Esophagus muscularis mucosa (tissue), 4 donors: Measurements from ENCODE around the gene SGIP1. TPM values are rescaled to one million over a fixed set of nuclear protein-coding genes. Genes with fewer than 3 reads are reported as not detected.

ENCODE experiments used
- DNase-seq: peaks from one replicate; pipeline ENCODE4 v3.0.0-alpha.2; 2017; ENCODE audit errors: extremely low spot score
- H3K27ac ChIP-seq, 4 donors: fragments of 200-600 bp; sonication (generic); replicated peaks in 1 of 4; 1 replicate in 3 of 4; 2 replicates in 1 of 4; pipeline ENCODE4 v1.5.1; 2016 to 2019; ENCODE audit warnings: mild to moderate bottlenecking in 1 of 4
- H3K27me3 ChIP-seq, 4 donors: fragments of 200-600 bp; sonication (generic); one replicate each; pipeline versions ENCODE4 v1.5.1 to v1.6.0; 2016 to 2019
- H3K36me3 ChIP-seq, 4 donors: fragments of 200-600 bp; sonication (generic); one replicate each; pipeline ENCODE4 v1.5.1; 2016 to 2019
- H3K4me1 ChIP-seq, 4 donors: fragments of 200-600 bp; sonication (generic); one replicate each; pipeline ENCODE4 v1.5.1; 2016 to 2019
- H3K4me3 ChIP-seq, 4 donors: fragments of 200-600 bp; sonication (generic); 1 replicate in 2 of 4; 2 replicates in 2 of 4; pipeline ENCODE4 v1.5.1; 2016 to 2019; ENCODE audit warnings: mild to moderate bottlenecking in 4 of 4, moderate library complexity in 1 of 4
- H3K9me3 ChIP-seq, 4 donors: fragments of 200-600 bp; sonication (generic); 1 replicate in 3 of 4; 2 replicates in 1 of 4; pipeline ENCODE4 v1.5.1; 2016 to 2019
- CTCF ChIP-seq, 3 experiments: fragments of 200-600 bp in 2 of 3; fragments of 450-650 bp in 1 of 3; sonication (generic) in 2 of 3; IDR thresholded peaks; one replicate each; pipeline ENCODE4 v1.5.1; 2017 to 2019; ENCODE audit warnings: antibody characterized with exemption in 3 of 3, mild to moderate bottlenecking in 2 of 3, moderate library complexity in 1 of 3
- EP300 ChIP-seq: sonication (generic); formaldehyde crosslinking; IDR thresholded peaks from one replicate; pipeline ENCODE4 v1.6.1; 2017; ENCODE audit warnings: antibody characterized with exemption
- POLR2A ChIP-seq: fragments of 450-650 bp; IDR thresholded peaks from one replicate; pipeline ENCODE4 v1.6.1; 2017; ENCODE audit warnings: antibody characterized with exemption, moderate library complexity, mild to moderate bottlenecking, low read depth
- POLR2AphosphoS5 ChIP-seq, 2 donors: sonication (generic); formaldehyde crosslinking; IDR thresholded peaks; one replicate each; pipeline ENCODE4 v1.6.1; 2017; ENCODE audit warnings: antibody characterized with exemption in 2 of 2
- WGBS: methylation state at CpG from one replicate; pipeline ENCODE4 v1.1.5; 2018; 5-methylcytosine and 5-hydroxymethylcytosine counted together
- intact Hi-C: fragments of 100-400 bp; cut with DNase I; formaldehyde crosslinking; loops from one replicate; pipeline ENCODE4 v1.15.1; 2023
- total RNA-seq, 4 donors: library from RNA; depleted of rRNA; stranded (reverse); fragments of >200 nt; gene quantifications; one replicate each; pipeline versions ENCODE4 v1.1.0 to v1.2.1, GENCODE V29; 2016

The SGIP1 gene
- total RNA-seq, 4 donors from 2014 or later: 9.1 to 16.2 (median 11.8) TPM

GRCh38 chr1:66685265-66685664, 151.3 kb downstream of the SGIP1 start:
- no peak overlapping the region for H3K4me3 ChIP-seq
- intact Hi-C loops: no loop called here
- TF ChIP-seq CTCF (IDR thresholded peaks at IDR 0.05) (no peak), EP300 (no peak), POLR2AphosphoS5 (IDR thresholded peaks at IDR 0.05) (no peak), POLR2A (no peak)
- H3K27me3 ChIP-seq: no peaks in the 10 kb centered on the region
- H3K36me3 ChIP-seq: peaks cover 0 to 17% (median 11%) of the 10 kb centered on the region in 4 donors
- peaks cover 0 to 13% (median 6%) of the 10 kb centered on the region in 4 donors for H3K4me1 ChIP-seq
- no peaks in the 10 kb centered on the region for H3K9me3 ChIP-seq
- no peak for DNase-seq
- H3K27ac ChIP-seq: no peak overlapping the region

- Histone ChIP-seq H3K9me3 (no peaks in the 10 kb centered on the region), H3K4me3 (no peak overlapping the region), H3K27me3 (no peaks in the 10 kb centered on the region), H3K4me1 (peaks cover 0 to 13% (median 6%) of the 10 kb centered on the region in 4 donors), H3K27ac (no peak overlapping the region), H3K36me3 (peaks cover 0 to 16% (median 10%) of the 10 kb centered on the region in 4 donors)
- TF ChIP-seq POLR2AphosphoS5 (IDR thresholded peaks at IDR 0.05): no peak
- TF ChIP-seq CTCF (IDR thresholded peaks at IDR 0.05): no peak
- no peak for TF ChIP-seq POLR2A
- DNase-seq: no peak
- intact Hi-C loops: no loop called here
- 95% methylated on average over 1 of the region's 1 CpG for WGBS
Measured at GRCh38 chr1:66685670-66686069, 151.7 kb downstream of the SGIP1 start.

GRCh38 chr1:66686406-66686805, 152.5 kb downstream of the SGIP1 start:
- 86% methylated on average over 3 of the region's 3 CpGs for WGBS
- DNase-seq: no peak
- no peak overlapping the region for H3K4me3 ChIP-seq
- no peaks in the 10 kb centered on the region for H3K27me3 ChIP-seq
- TF ChIP-seq CTCF (IDR thresholded peaks at IDR 0.05) (no peak), POLR2AphosphoS5 (IDR thresholded peaks at IDR 0.05) (no peak), POLR2A (no peak), EP300 (no peak)
- H3K4me1 ChIP-seq: peaks cover 0 to 13% (median 6%) of the 10 kb centered on the region in 4 donors
- H3K36me3 ChIP-seq: peaks cover 0 to 16% (median 10%) of the 10 kb centered on the region in 4 donors
- H3K27ac ChIP-seq: no peak overlapping the region
- no peaks in the 10 kb centered on the region for H3K9me3 ChIP-seq
- intact Hi-C loops: no loop called here

- no peak for DNase-seq
- TF ChIP-seq CTCF (IDR thresholded peaks at IDR 0.05) (no peak), POLR2AphosphoS5 (IDR thresholded peaks at IDR 0.05) (no peak), POLR2A (no peak), EP300 (no peak)
- Histone ChIP-seq H3K36me3 (peaks cover 0 to 16% (median 10%) of the 10 kb centered on the region in 4 donors), H3K4me1 (peaks cover 0 to 13% (median 6%) of the 10 kb centered on the region in 4 donors), H3K27ac (no peak overlapping the region), H3K27me3 (no peaks in the 10 kb centered on the region), H3K4me3 (no peak overlapping the region), H3K9me3 (no peaks in the 10 kb centered on the region)
- intact Hi-C loops: no loop called here
- 84% methylated on average over 2 of the region's 2 CpGs for WGBS
Measured at GRCh38 chr1:66687358-66687757, 153.4 kb downstream of the SGIP1 start.
